GM13977 (cell line): ENCODE results near the gene IGF1R.

Experiments used
- DNase-seq: peaks from one replicate; pipeline ENCODE4 v3.0.0; 2012; ENCODE audit warnings: low spot score
- CTCF ChIP-seq: IDR thresholded peaks from 2 replicates; pipeline ENCODE4 v1.5.1; 2012; ENCODE audit warnings: mild to moderate bottlenecking, control low read depth; ENCODE audit not compliant: insufficient read depth; ENCODE audit errors: extremely low read depth, missing control alignments
- in situ Hi-C: fragments of 300-500 bp; cut with MboI; formaldehyde crosslinking; loops from one replicate; pipeline ENCODE4 v1.12.0; 2022; ENCODE audit warnings: low sequenced_read_pairs, low pct_unique_long_range_greater_than_20kb, mixed read lengths, inconsistent platforms; ENCODE audit not compliant: unreplicated experiment

The IGF1R gene

GRCh38 chr15:98778263-98778959 is 130.1 kb downstream of the IGF1R start:
- no peak for DNase-seq
- in situ Hi-C loops = no loop called here
- no peak for TF ChIP-seq CTCF

GRCh38 chr15:98778960-98779359 is 130.6 kb downstream of the IGF1R start:
- DNase-seq = no peak
- TF ChIP-seq CTCF = no peak

GRCh38 chr15:98779463-98780071 is 131.2 kb downstream of the IGF1R start:
- in situ Hi-C loops = loop anchor here (10.0 kb wide), 1 partner anchor 305 kb away; no protein-coding TSS in a partner anchor
- peak; percentile 94 for TF ChIP-seq CTCF
- peak; percentile 66 for DNase-seq

More at GRCh38 chr15:98778960-98779359, 130.6 kb downstream of the IGF1R start:
- in situ Hi-C loops = no loop called here

GRCh38 chr15:98781838-98782237 is 133.5 kb downstream of the IGF1R start:
- in situ Hi-C loops = loop anchor here (10.0 kb wide), 1 partner anchor 303 kb away; no protein-coding TSS in a partner anchor
- DNase-seq = no peak
- TF ChIP-seq CTCF = no peak

- no peak for DNase-seq
- in situ Hi-C loops = loop anchor here (10.0 kb wide), 1 partner anchor 302 kb away; no protein-coding TSS in a partner anchor
- no peak for TF ChIP-seq CTCF
These were observed 134.5 kb downstream of the IGF1R start for GRCh38 chr15:98782801-98783200.

GRCh38 chr15:98785431-98785806 is 137.1 kb downstream of the IGF1R start:
- in situ Hi-C loops = loop anchor here (10.0 kb wide), 1 partner anchor 299 kb away; no protein-coding TSS in a partner anchor
- TF ChIP-seq CTCF = no peak
- DNase-seq = no peak
